ENCODE measurements around the gene DOCK6.

The DOCK6 gene

GRCh38 chr19:11267316-11268085 lies 5.2 kb upstream of the DOCK6 start:
- no peak for DNase-seq (ENCODE audit: low read depth)
- no peak for TF ChIP-seq CTCF (IDR thresholded peaks at IDR 0.05; ENCODE audit: low read depth, low read length, missing control alignments)

GRCh38 chr19:11265785-11266236 lies 3.5 kb upstream of the DOCK6 start:
- no peak for DNase-seq (ENCODE audit: low read depth)
- H3K4me3 ChIP-seq (ENCODE audit: low read depth, low read length): no peak overlapping the region
- no peak for TF ChIP-seq CTCF (IDR thresholded peaks at IDR 0.05; ENCODE audit: low read depth, low read length, missing control alignments)

More at GRCh38 chr19:11267316-11268085, 5.2 kb upstream of the DOCK6 start:
- no peak overlapping the region for H3K4me3 ChIP-seq (ENCODE audit: low read depth, low read length)

DNA sequence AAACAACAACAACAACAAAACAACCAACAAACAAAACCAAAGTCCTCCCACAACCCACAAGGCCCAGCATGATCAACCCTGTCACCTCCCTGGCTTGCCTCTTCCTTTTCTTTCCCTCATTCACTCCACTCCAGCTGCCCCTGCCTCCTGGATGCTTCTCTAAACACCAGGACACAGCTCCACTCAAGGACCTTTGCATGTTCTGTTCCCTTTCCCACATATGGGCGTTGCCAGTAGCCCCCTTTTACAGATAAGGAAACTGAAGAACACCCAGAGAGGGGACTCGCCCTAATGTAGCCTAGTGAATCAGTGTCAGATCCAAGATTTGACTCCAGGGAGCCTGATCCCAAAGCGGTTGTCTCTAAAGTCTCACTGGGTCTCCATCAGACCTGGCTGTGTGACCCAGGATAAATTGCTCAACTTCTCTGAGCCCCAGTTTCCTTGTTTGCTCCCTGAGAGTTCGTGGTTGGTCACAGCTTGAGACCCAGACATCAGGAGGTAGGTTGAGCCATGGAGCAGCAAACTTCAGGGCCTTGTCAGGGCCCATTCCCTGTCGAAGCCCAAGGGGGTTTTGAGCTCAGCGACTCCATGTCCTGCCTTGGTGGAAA lies 3.0 kb upstream of the DOCK6 start:
- DNase-seq (ENCODE audit: low read depth): no peak
- no peak overlapping the region for H3K4me3 ChIP-seq (ENCODE audit: low read depth, low read length)
- no peak for TF ChIP-seq CTCF (IDR thresholded peaks at IDR 0.05; ENCODE audit: low read depth, low read length, missing control alignments)

DNA sequence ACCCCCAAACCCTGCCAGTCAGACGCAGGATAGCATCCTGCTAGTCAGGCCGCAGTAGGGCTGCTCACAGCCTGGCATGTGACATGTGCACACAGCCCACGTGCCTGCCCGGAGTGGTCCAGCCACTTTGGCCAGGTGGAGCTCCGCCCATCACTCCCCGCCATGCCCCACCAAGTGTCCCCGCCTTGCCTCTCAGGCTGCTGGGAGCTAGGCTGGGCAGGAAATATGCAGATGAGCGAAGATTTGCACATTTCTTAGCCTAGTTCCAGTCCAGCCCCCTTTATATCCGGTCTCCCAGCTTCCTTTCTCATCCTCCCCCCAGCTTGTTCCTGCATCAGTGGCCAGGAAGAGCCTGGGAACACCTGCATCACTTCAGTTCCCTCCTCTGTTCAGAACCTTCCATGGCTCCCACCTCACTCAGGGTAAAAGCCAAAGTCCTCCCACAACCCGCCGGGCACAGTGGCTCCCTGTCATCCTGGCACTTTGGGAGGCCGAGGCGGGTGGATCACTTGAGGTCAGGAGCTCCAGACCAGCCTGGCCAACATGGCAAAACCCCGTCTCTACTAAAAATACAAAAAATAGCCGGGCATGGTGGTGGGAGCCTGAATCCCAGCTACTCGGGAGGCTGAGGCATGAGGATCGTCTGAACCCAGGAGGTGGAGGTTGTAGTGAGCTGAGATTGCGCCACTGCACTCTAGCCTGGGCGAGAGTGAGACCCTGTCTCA lies 2.3 kb upstream of the DOCK6 start:
- no peak overlapping the region for H3K4me3 ChIP-seq (ENCODE audit: low read depth, low read length)
- TF ChIP-seq CTCF (IDR thresholded peaks at IDR 0.05; ENCODE audit: low read depth, low read length, missing control alignments): no peak
- no peak for DNase-seq (ENCODE audit: low read depth)

DNA sequence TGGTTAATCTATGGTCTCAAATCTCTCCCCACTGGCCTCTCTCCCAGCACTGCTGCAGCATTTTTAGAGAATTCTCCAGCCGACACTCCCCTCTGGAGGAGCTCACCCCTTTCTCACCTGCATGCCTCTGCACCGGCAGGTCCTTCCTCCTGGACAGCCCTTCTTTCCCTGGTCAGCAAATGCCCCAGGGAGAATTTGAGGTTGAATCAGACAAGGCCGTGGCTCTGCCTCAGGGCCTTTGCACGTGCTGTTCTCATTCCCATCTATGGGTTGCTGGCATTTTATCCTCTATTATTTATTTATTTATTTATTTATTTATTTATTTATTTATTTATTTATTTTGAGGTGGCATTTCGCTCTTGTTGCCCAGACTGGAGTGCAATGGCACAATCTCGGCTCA lies 1.4 kb upstream of the DOCK6 start:
- no peak for DNase-seq (ENCODE audit: low read depth)
- TF ChIP-seq CTCF (IDR thresholded peaks at IDR 0.05; ENCODE audit: low read depth, low read length, missing control alignments): no peak
- H3K4me3 ChIP-seq (ENCODE audit: low read depth, low read length): no peak overlapping the region

GRCh38 chr19:11261431-11261970 lies 823 bp downstream of the DOCK6 start:
- no peak for DNase-seq (ENCODE audit: low read depth)
- no peak for TF ChIP-seq CTCF (IDR thresholded peaks at IDR 0.05; ENCODE audit: low read depth, low read length, missing control alignments)
- H3K4me3 ChIP-seq (ENCODE audit: low read depth, low read length): peak overlapping the region; percentile 63

All from GM12864 (cell line).